Measurements from ENCODE around the gene DACH2.

The DACH2 gene

GRCh38 chrX:86329174-86329573, 180.9 kb downstream of the DACH2 start:
- no peak for DNase-seq

- DNase-seq = no peak
Measured at GRCh38 chrX:86348669-86349068, 200.4 kb downstream of the DACH2 start.

- no peak for DNase-seq
Measured at GRCh38 chrX:86349115-86349514, 200.9 kb downstream of the DACH2 start.

GRCh38 chrX:86369847-86370630, 221.8 kb downstream of the DACH2 start:
- no peak for DNase-seq

GRCh38 chrX:86370927-86371326, 222.7 kb downstream of the DACH2 start:
- no peak for DNase-seq

GRCh38 chrX:86379209-86379608, 231.0 kb downstream of the DACH2 start:
- DNase-seq = no peak

- DNase-seq = no peak
Measured at GRCh38 chrX:86383681-86384540, 235.7 kb downstream of the DACH2 start.

GRCh38 chrX:86407371-86407770, 259.1 kb downstream of the DACH2 start:
- no peak for DNase-seq

GRCh38 chrX:86421771-86422170, 273.5 kb downstream of the DACH2 start:
- DNase-seq = no peak

- no peak for DNase-seq
Measured at GRCh38 chrX:86436116-86436515, 287.9 kb downstream of the DACH2 start.

GRCh38 chrX:86455495-86455894, 307.2 kb downstream of the DACH2 start:
- DNase-seq = no peak

- DNase-seq = no peak
Measured at GRCh38 chrX:86460760-86461159, 312.5 kb downstream of the DACH2 start.

GRCh38 chrX:86504297-86504696, 356.0 kb downstream of the DACH2 start:
- DNase-seq = no peak

- no peak for DNase-seq
Measured at GRCh38 chrX:86507331-86507730, 359.1 kb downstream of the DACH2 start.

GRCh38 chrX:86579777-86580176, 431.5 kb downstream of the DACH2 start:
- DNase-seq = no peak

GRCh38 chrX:86604607-86605006, 456.4 kb downstream of the DACH2 start:
- DNase-seq = no peak

- DNase-seq = no peak
Measured at GRCh38 chrX:86696951-86697350, 548.7 kb downstream of the DACH2 start.

GRCh38 chrX:86711531-86712180, 563.4 kb downstream of the DACH2 start:
- DNase-seq = no peak

GRCh38 chrX:86714441-86714840, 566.2 kb downstream of the DACH2 start:
- DNase-seq = no peak

GRCh38 chrX:86724277-86724676, 576.0 kb downstream of the DACH2 start:
- DNase-seq = no peak

- DNase-seq = no peak
Measured at GRCh38 chrX:86747091-86747490, 598.8 kb downstream of the DACH2 start.

GRCh38 chrX:86805241-86805640, 657.0 kb downstream of the DACH2 start:
- DNase-seq = no peak

GRCh38 chrX:86806786-86807185, 658.5 kb downstream of the DACH2 start:
- no peak for DNase-seq

GRCh38 chrX:86809651-86810050, 661.4 kb downstream of the DACH2 start:
- no peak for DNase-seq
